H1 (cell line): ENCODE data around the gene CLMP. TPM values are rescaled to one million over a fixed set of nuclear protein-coding genes. Genes with fewer than 3 reads are reported as not detected.

Experiments
- CTCF ChIA-PET: fragments of 300-600 bp; sonication (Branson Sonifier 250); formaldehyde crosslinking; loops from one replicate; lab custom pipeline; 2021; ENCODE audit not compliant: partially characterized antibody; lab: Charles Lee
- POLR2A ChIA-PET: fragments of 300-600 bp; sonication (Branson Sonifier 250); formaldehyde crosslinking; loops from one replicate; lab custom pipeline; 2021; ENCODE audit warnings: inconsistent platforms; ENCODE audit not compliant: partially characterized antibody; lab: Charles Lee
- DNase-seq, 2 experiments: peaks; one replicate each; pipeline versions ENCODE4 v3.0.0 to v3.0.0-alpha.2; 2010 to 2022; ENCODE audit warnings: low spot score in 2 of 2, low read depth in 1 of 2, mixed read lengths in 1 of 2
- FAIRE-seq: peaks from 2 replicates; lab custom pipeline; 2011; peaks lifted over from hg19 to GRCh38; lab: Jason Lieb, UNC
- H2AFZ ChIP-seq: 2 replicates; pipeline ENCODE4 v1.8.1; 2012; ENCODE audit warnings: low read length, inconsistent platforms
- H2AK5ac ChIP-seq: 2 replicates; pipeline ENCODE4 v1.6.1; 2013; ENCODE audit warnings: low read depth, low read length
- H2BK120ac ChIP-seq: replicated peaks from 2 replicates; pipeline ENCODE3; 2013; ENCODE audit warnings: low read depth, low read length, inconsistent platforms
- H2BK12ac ChIP-seq: 2 replicates; pipeline ENCODE4 v1.6.1; 2013; ENCODE audit warnings: low read depth, low read length
- H2BK15ac ChIP-seq: 2 replicates; pipeline ENCODE4 v1.6.1; 2013; ENCODE audit warnings: low read length
- H2BK20ac ChIP-seq: 2 replicates; pipeline ENCODE4 v1.6.1; 2013; ENCODE audit warnings: low read length
- H2BK5ac ChIP-seq: 2 replicates; pipeline ENCODE4 v1.6.1; 2013; ENCODE audit warnings: low read depth, low read length
- H3K14ac ChIP-seq: 2 replicates; pipeline ENCODE4 v1.6.1; 2013; ENCODE audit warnings: inconsistent platforms; ENCODE audit not compliant: insufficient read length
- H3K18ac ChIP-seq: 2 replicates; pipeline ENCODE4 v1.6.1; 2013; ENCODE audit warnings: low read length; ENCODE audit errors: extremely low read depth
- H3K23ac ChIP-seq: 2 replicates; pipeline ENCODE4 v1.6.1; 2013; ENCODE audit warnings: inconsistent platforms; ENCODE audit not compliant: insufficient read length
- H3K23me2 ChIP-seq: 2 replicates; pipeline ENCODE4 v1.6.1; 2013; ENCODE audit warnings: low read depth, low read length
- H3K27ac ChIP-seq: 2 replicates; pipeline ENCODE4 v1.6.1; 2011; ENCODE audit warnings: low read depth, low read length, inconsistent platforms
- H3K27me3 ChIP-seq, 4 experiments: replicated peaks in 1 of 4; 1 replicate in 1 of 4; 2 replicates in 3 of 4; pipeline versions ENCODE4 v1.6.1 to v1.8.1; 2011 to 2013; ENCODE audit warnings: low read length in 3 of 4, mild to moderate bottlenecking in 3 of 4, inconsistent platforms in 2 of 4, mixed read lengths in 2 of 4, moderate library complexity in 1 of 4; ENCODE audit not compliant: control insufficient read depth in 3 of 4, insufficient read depth in 3 of 4; ENCODE audit errors: extremely low read depth in 1 of 4
- H3K36me3 ChIP-seq, 4 experiments: 2 replicates each; pipeline versions ENCODE4 v1.6.1 to v1.8.1; 2011 to 2013; ENCODE audit warnings: mild to moderate bottlenecking in 4 of 4, low read length in 3 of 4, moderate library complexity in 2 of 4, control low read depth in 1 of 4, inconsistent platforms in 1 of 4; ENCODE audit not compliant: insufficient read depth in 4 of 4, control insufficient read depth in 2 of 4
- H3K4ac ChIP-seq: replicated peaks from 2 replicates; pipeline ENCODE3; 2013; ENCODE audit warnings: low read length, low read depth, mixed read lengths, inconsistent platforms; ENCODE audit not compliant: insufficient read length
- H3K4me1 ChIP-seq, 4 experiments: replicated peaks in 1 of 4; 1 replicate in 1 of 4; 2 replicates in 3 of 4; pipeline versions ENCODE4 v1.6.1 to v1.8.1; 2011 to 2013; ENCODE audit warnings: low read length in 3 of 4, inconsistent platforms in 2 of 4, mixed read lengths in 1 of 4; ENCODE audit not compliant: insufficient read depth in 4 of 4, control insufficient read depth in 3 of 4
- H3K4me2 ChIP-seq, 2 experiments: 2 replicates each; pipeline versions ENCODE4 v1.6.1 to v1.8.1; 2011 to 2013; ENCODE audit warnings: low read depth in 2 of 2, low read length in 2 of 2, control low read depth in 1 of 2, inconsistent platforms in 1 of 2, mild to moderate bottlenecking in 1 of 2; ENCODE audit not compliant: insufficient read depth in 1 of 2
- H3K4me3 ChIP-seq, 4 experiments: fragments of 200-600, 300-600 bp in 1 of 4; sonication (generic), shearing (Covaris generic), sonication (Bioruptor Twin) in 1 of 4; 2 replicates each; pipeline versions ENCODE4 v1.5.1 to v1.8.1; 2011 to 2016; ENCODE audit warnings: low read length in 4 of 4, low read depth in 3 of 4, control low read depth in 2 of 4, inconsistent platforms in 2 of 4, mild to moderate bottlenecking in 2 of 4, mixed read lengths in 1 of 4, moderate library complexity in 1 of 4; ENCODE audit not compliant: insufficient read depth in 2 of 4; ENCODE audit errors: extremely low read depth in 1 of 4
- H3K56ac ChIP-seq: replicated peaks from 2 replicates; pipeline ENCODE3; 2013; ENCODE audit warnings: low read depth, mild to moderate bottlenecking, mixed read lengths, low read length, inconsistent platforms; ENCODE audit not compliant: insufficient read length
- H3K79me1 ChIP-seq: 2 replicates; pipeline ENCODE4 v1.6.1; 2013; ENCODE audit warnings: low read depth, low read length, control low read depth
- H3K79me2 ChIP-seq, 2 experiments: 2 replicates each; pipeline versions ENCODE4 v1.6.1 to v1.8.1; 2012 to 2013; ENCODE audit warnings: low read length in 2 of 2, mild to moderate bottlenecking in 2 of 2, inconsistent platforms in 1 of 2; ENCODE audit not compliant: insufficient read depth in 2 of 2, control insufficient read depth in 1 of 2
- H3K9ac ChIP-seq, 4 experiments: replicated peaks in 1 of 4; 1 replicate in 1 of 4; 2 replicates in 3 of 4; pipeline versions ENCODE4 v1.6.1 to v1.8.1; 2011 to 2013; ENCODE audit warnings: low read depth in 3 of 4, low read length in 3 of 4, control low read depth in 2 of 4, mild to moderate bottlenecking in 2 of 4, moderate library complexity in 2 of 4, inconsistent platforms in 1 of 4; ENCODE audit errors: extremely low read depth in 1 of 4
- H3K9me3 ChIP-seq, 2 experiments: 2 replicates each; pipeline versions ENCODE4 v1.6.1 to v1.8.1; 2012 to 2013; ENCODE audit warnings: mild to moderate bottlenecking in 2 of 2, moderate library complexity in 2 of 2, control low read depth in 1 of 2, inconsistent platforms in 1 of 2, low read depth in 1 of 2, low read length in 1 of 2, mixed read lengths in 1 of 2; ENCODE audit not compliant: insufficient read depth in 2 of 2
- H4K20me1 ChIP-seq, 2 experiments: replicated peaks in 1 of 2; 2 replicates each; pipeline versions ENCODE3 to v1.8.1; 2011 to 2013; ENCODE audit warnings: inconsistent platforms in 2 of 2, low read length in 2 of 2, mild to moderate bottlenecking in 1 of 2; ENCODE audit not compliant: insufficient read depth in 2 of 2, control insufficient read depth in 1 of 2
- H4K5ac ChIP-seq: 2 replicates; pipeline ENCODE4 v1.6.1; 2013; ENCODE audit warnings: low read length, low read depth, mixed read lengths, inconsistent platforms; ENCODE audit not compliant: insufficient read length
- H4K8ac ChIP-seq: 2 replicates; pipeline ENCODE4 v1.8.0; 2013; ENCODE audit warnings: mild to moderate bottlenecking, moderate library complexity, low read length, inconsistent platforms; ENCODE audit not compliant: insufficient read depth; ENCODE audit errors: extremely low read depth
- H4K91ac ChIP-seq: replicated peaks from 2 replicates; pipeline ENCODE3; 2013; ENCODE audit warnings: low read length, mixed read lengths, inconsistent platforms; ENCODE audit not compliant: insufficient read length
- ASH2L ChIP-seq: fragments of 200-600, 300-600 bp; sonication (generic); IDR thresholded peaks from one replicate; pipeline ENCODE4 v1.7.1; 2017; ENCODE audit warnings: low read length
- CHD2 ChIP-seq: IDR thresholded peaks from 2 replicates; pipeline ENCODE4 v1.6.1; 2012; ENCODE audit warnings: low read length, improper control_type of control experiment
- CREB1 ChIP-seq: IDR thresholded peaks from 2 replicates; pipeline ENCODE4 v1.6.1; 2012; ENCODE audit warnings: inconsistent platforms
- NRF1 ChIP-seq: IDR thresholded peaks from 2 replicates; pipeline ENCODE4 v1.6.1; 2011; ENCODE audit warnings: mild to moderate bottlenecking, low read depth, low read length, improper control_type of control experiment
- TAF7 ChIP-seq: optimal IDR thresholded peaks from 2 replicates; pipeline ENCODE3; 2011; ENCODE audit warnings: low read depth, mild to moderate bottlenecking, inconsistent platforms, low read length, moderate library complexity, borderline replicate concordance
- USF2 ChIP-seq: IDR thresholded peaks from 2 replicates; pipeline ENCODE4 v1.6.1; 2011; ENCODE audit warnings: low read length, improper control_type of control experiment
- WGBS, 2 experiments: shearing (Covaris generic) in 1 of 2; methylation state at CpG; one replicate each; pipeline versions ENCODE4 v1.1.6 to v1.1.7; 2013 to 2015; ENCODE audit warnings: low lambda C conversion rate in 2 of 2, mixed read lengths in 2 of 2, inconsistent platforms in 1 of 2, low coverage in 1 of 2, missing lambda C conversion rate in 1 of 2; ENCODE audit not compliant: insufficient replicate concordance in 2 of 2, insufficient coverage in 1 of 2, insufficient read length in 1 of 2; ENCODE audit errors: extremely low coverage in 1 of 2, missing lambda C conversion rate in 1 of 2; 5-methylcytosine and 5-hydroxymethylcytosine counted together
- polyA plus RNA-seq, 7 experiments: library from polyadenylated mRNA; depleted of rRNA in 3 of 7; stranded (reverse) in 5 of 7; unstranded in 2 of 7; fragments of >200 nt in 5 of 7; fragments of 200-250 nt in 2 of 7; gene quantifications; 1 replicate in 5 of 7; 2 replicates in 1 of 7; 4 replicates in 1 of 7; pipeline versions ENCODE4 v1.2.1 to v1.2.3, GENCODE V29; 2011 to 2013; ENCODE audit warnings: missing spikeins in 2 of 7, mixed read lengths in 2 of 7
- total RNA-seq: library from RNA; stranded (reverse); fragmentation: NEBNext Ultra II Directional; extraction: Animal tissue kit (Norgen Biotek cat#: 25700); gene quantifications from 2 replicates; pipeline ENCODE4 v1.2.1, GENCODE V29; 2021

Gene CLMP
- total and polyA plus RNA-seq, 2 of the 8 experiments (the other 6 are each of a cell fraction or from before 2014, with no cell fraction given): 9.9 to 24.1 TPM

DNA sequence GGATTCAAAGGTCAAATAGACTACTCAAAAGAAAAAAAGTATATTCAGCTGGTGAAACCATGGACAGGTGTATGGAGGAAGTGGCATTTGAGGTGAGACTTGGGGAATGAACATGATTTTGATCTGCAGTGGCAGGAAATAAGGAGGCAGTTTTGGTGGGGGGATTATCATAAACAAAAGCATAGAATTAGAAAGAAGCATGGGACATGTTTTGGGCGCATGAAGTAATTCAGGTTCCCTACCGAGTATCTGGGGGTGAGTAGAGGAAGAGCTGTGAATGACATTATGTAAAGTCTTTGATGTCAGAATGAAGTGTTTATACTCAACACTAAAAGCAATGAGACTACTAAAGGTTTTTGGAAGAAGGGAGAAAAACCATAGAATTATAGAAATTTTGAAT lies 3.1 kb downstream of the CLMP start:
- no peak overlapping the region for H2BK5ac ChIP-seq
- no peak overlapping the region for H3K18ac ChIP-seq
- peaks cover 13 to 40% (median 24%) of the 10 kb centered on the region in 4 experiments for H3K4me1 ChIP-seq
- H3K79me1 ChIP-seq: peaks cover 2% of the 10 kb centered on the region; the same call in 1 of the 2 replicates
- no peaks in the 10 kb centered on the region for H3K9me3 ChIP-seq
- H3K23me2 ChIP-seq: peaks cover 21% of the 10 kb centered on the region; the same call in 1 of the 2 replicates
- no peak overlapping the region for H2BK15ac ChIP-seq
- POLR2A ChIA-PET: interaction anchor here (1.3 to 6.4 kb wide), 3 partner anchors 10 to 21 kb away, joined by 3 to 67 read pairs (median 3); no protein-coding TSS in a partner anchor
- H4K20me1 ChIP-seq: no peaks in the 10 kb centered on the region
- WGBS, 2 experiments: 86% methylated on average over 2 of the region's 2 CpGs; no CpG with 5 or more reads in 1 of the 2 experiments
- no peak overlapping the region for H3K56ac ChIP-seq
- H4K8ac ChIP-seq: no peak overlapping the region
- no peak overlapping the region for H3K4me2 ChIP-seq
- no peak overlapping the region for H2AK5ac ChIP-seq
- no peak overlapping the region for H2BK120ac ChIP-seq
- H3K4ac ChIP-seq: no peak overlapping the region
- H3K14ac ChIP-seq: no peak overlapping the region
- FAIRE-seq (no peak), DNase-seq (no peak)
- peaks cover 0 to 6% (median 3%) of the 10 kb centered on the region in 4 experiments; a peak in 4 of 7 replicates for H3K27me3 ChIP-seq
- no peak overlapping the region for H2BK12ac ChIP-seq
- H3K36me3 ChIP-seq: no peaks in the 10 kb centered on the region; a peak in 1 of 8 replicates
- H3K4me3 ChIP-seq: no peak overlapping the region
- no peak overlapping the region for H2BK20ac ChIP-seq
- no peak overlapping the region for H3K9ac ChIP-seq
- H4K91ac ChIP-seq: no peak overlapping the region
- no peak overlapping the region for H3K27ac ChIP-seq
- no peak overlapping the region for H4K5ac ChIP-seq
- H3K79me2 ChIP-seq: peaks cover 0 to 51% of the 10 kb centered on the region in 2 experiments; a peak in 2 of 4 replicates
- no peak overlapping the region for H2AFZ ChIP-seq
- CTCF ChIA-PET: interaction anchor here (0.8 to 2.6 kb wide), 9 partner anchors 25 to 345 kb away, joined by 3 to 10 read pairs (median 4); no protein-coding TSS in a partner anchor
- no peak overlapping the region for H3K23ac ChIP-seq
- TF ChIP-seq CHD2: no peak
- no peak for TF ChIP-seq TAF7
- no peak for TF ChIP-seq NRF1
- TF ChIP-seq CREB1: no peak
- no peak for TF ChIP-seq USF2
- TF ChIP-seq ASH2L: no peak
